KMS-11 (cell line): ENCODE measurements around the gene ACACA.

Experiments
- H2AFZ ChIP-seq: fragments of 200-600 bp; sonication (generic); 2 replicates; pipeline ENCODE4 v1.6.1; 2016; ENCODE audit warnings: antibody characterized with exemption, mixed run types, low read depth
- H3K27ac ChIP-seq: fragments of 200-600 bp; sonication (generic); 2 replicates; pipeline ENCODE4 v1.6.1; 2016; ENCODE audit warnings: mild to moderate bottlenecking, mixed run types
- H3K27me3 ChIP-seq: fragments of 200-600 bp; sonication (generic); 2 replicates; pipeline ENCODE4 v1.6.1; 2017; ENCODE audit warnings: mild to moderate bottlenecking, low read depth, mixed run types, moderate library complexity; ENCODE audit not compliant: insufficient read depth
- H3K36me3 ChIP-seq: fragments of 200-600 bp; sonication (generic); 2 replicates; pipeline ENCODE4 v1.6.1; 2017; ENCODE audit warnings: mild to moderate bottlenecking, mixed run types; ENCODE audit not compliant: insufficient read depth
- H3K4me1 ChIP-seq: fragments of 200-600 bp; sonication (generic); 2 replicates; pipeline ENCODE4 v1.6.1; 2016; ENCODE audit warnings: mild to moderate bottlenecking, low read depth, mixed run types; ENCODE audit not compliant: poor library complexity, severe bottlenecking
- H3K4me2 ChIP-seq: fragments of 200-600 bp; sonication (generic); 2 replicates; pipeline ENCODE4 v1.7.0; 2016; ENCODE audit warnings: mild to moderate bottlenecking, mixed run types
- H3K4me3 ChIP-seq: fragments of 200-600 bp; sonication (generic); IDR thresholded peaks from 2 replicates; pipeline ENCODE4 v1.6.1; 2017; ENCODE audit warnings: low read depth, low read length, mixed read lengths; ENCODE audit not compliant: insufficient read depth
- H3K79me2 ChIP-seq: fragments of 200-600 bp; sonication (generic); 2 replicates; pipeline ENCODE4 v1.6.1; 2016; ENCODE audit warnings: low read depth, mixed run types; ENCODE audit not compliant: insufficient read depth
- H3K9ac ChIP-seq: fragments of 200-600 bp; sonication (generic); 2 replicates; pipeline ENCODE4 v1.6.1; 2016; ENCODE audit warnings: mild to moderate bottlenecking, mixed run types
- H4K20me1 ChIP-seq: fragments of 200-600 bp; sonication (generic); 2 replicates; pipeline ENCODE4 v1.6.1; 2016; ENCODE audit warnings: mild to moderate bottlenecking, mixed run types; ENCODE audit not compliant: insufficient read depth
- TF ChIP-seq, protein P1 (sequence below): fragments of 200-600 bp; sonication (generic); conservative IDR thresholded peaks from 2 replicates; pipeline ENCODE4 v1.6.1; 2017; ENCODE audit warnings: low read depth, mild to moderate bottlenecking, antibody characterized with exemption, low read length, moderate library complexity, mixed read lengths

Gene ACACA

DNA sequence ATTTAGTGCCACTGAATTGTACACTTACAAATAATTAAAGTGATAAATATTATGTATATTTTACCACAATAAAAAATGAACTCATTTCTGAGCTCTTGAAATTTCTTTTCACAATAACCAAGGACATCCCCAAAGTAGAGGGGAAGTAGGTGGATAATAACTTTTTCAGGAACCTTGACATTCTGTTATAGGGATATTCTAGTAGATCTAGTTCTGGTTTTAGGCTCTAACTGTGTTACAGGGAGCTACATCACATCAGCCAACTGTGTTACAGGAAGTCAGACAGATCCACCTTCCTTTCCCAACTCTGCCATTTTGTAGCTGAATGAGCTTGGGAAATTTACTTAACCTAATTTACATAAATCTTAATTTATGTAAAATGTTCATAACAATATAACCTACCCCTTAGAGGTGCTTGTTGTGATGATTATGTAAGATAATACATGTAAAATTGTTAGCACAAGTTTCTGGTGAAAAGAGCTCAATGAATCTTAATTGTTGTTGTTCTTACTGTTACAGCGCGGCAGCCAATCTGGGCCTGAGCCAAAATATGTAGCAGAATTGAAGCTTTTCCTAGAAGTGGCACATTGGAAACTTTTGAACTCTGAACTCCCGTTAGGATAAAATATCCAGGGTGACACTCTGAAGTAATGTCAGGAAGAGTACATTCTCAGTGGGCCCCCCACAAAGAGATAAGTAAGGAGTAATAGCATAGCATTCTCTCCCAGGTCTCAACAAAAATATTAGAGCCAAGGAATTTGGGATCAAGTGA is 288.1 kb downstream of the ACACA start:
- Histone ChIP-seq H3K36me3 (no peaks in the 10 kb centered on the region), H3K4me3 (no peak overlapping the region), H4K20me1 (no peaks in the 10 kb centered on the region), H3K27ac (no peak overlapping the region), H3K9ac (no peak overlapping the region), H3K4me1 (peaks cover 7% of the 10 kb centered on the region), H3K4me2 (no peak overlapping the region), H3K27me3 (no peaks in the 10 kb centered on the region), H2AFZ (no peak overlapping the region), H3K79me2 (no peaks in the 10 kb centered on the region)
- TF ChIP-seq, protein P1, sequence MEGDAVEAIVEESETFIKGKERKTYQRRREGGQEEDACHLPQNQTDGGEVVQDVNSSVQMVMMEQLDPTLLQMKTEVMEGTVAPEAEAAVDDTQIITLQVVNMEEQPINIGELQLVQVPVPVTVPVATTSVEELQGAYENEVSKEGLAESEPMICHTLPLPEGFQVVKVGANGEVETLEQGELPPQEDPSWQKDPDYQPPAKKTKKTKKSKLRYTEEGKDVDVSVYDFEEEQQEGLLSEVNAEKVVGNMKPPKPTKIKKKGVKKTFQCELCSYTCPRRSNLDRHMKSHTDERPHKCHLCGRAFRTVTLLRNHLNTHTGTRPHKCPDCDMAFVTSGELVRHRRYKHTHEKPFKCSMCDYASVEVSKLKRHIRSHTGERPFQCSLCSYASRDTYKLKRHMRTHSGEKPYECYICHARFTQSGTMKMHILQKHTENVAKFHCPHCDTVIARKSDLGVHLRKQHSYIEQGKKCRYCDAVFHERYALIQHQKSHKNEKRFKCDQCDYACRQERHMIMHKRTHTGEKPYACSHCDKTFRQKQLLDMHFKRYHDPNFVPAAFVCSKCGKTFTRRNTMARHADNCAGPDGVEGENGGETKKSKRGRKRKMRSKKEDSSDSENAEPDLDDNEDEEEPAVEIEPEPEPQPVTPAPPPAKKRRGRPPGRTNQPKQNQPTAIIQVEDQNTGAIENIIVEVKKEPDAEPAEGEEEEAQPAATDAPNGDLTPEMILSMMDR = no peak

GRCh38 chr17:37117373-37118142 is 289.1 kb downstream of the ACACA start:
- no peaks in the 10 kb centered on the region for H3K36me3 ChIP-seq
- H2AFZ ChIP-seq = no peak overlapping the region
- no peak overlapping the region for H3K4me2 ChIP-seq
- no peak overlapping the region for H3K9ac ChIP-seq
- H3K4me1 ChIP-seq = peaks cover 7% of the 10 kb centered on the region
- H4K20me1 ChIP-seq = no peaks in the 10 kb centered on the region
- H3K27ac ChIP-seq = no peak overlapping the region
- H3K27me3 ChIP-seq = no peaks in the 10 kb centered on the region
- TF ChIP-seq, protein P1 = no peak
- no peaks in the 10 kb centered on the region for H3K79me2 ChIP-seq
- H3K4me3 ChIP-seq = no peak overlapping the region

- H3K4me3 ChIP-seq = no peak overlapping the region
- no peaks in the 10 kb centered on the region for H4K20me1 ChIP-seq
- H3K36me3 ChIP-seq = no peaks in the 10 kb centered on the region; the same call in 1 of the 2 replicates
- H3K9ac ChIP-seq = no peak overlapping the region
- no peak overlapping the region for H2AFZ ChIP-seq
- H3K27me3 ChIP-seq = no peaks in the 10 kb centered on the region
- no peaks in the 10 kb centered on the region for H3K79me2 ChIP-seq
- no peak overlapping the region for H3K4me2 ChIP-seq
- peaks cover 7% of the 10 kb centered on the region for H3K4me1 ChIP-seq
- H3K27ac ChIP-seq = no peak overlapping the region
- TF ChIP-seq, protein P1 = no peak
These were observed 289.9 kb downstream of the ACACA start for GRCh38 chr17:37116671-37117185.

GRCh38 chr17:37111329-37111728 is 295.3 kb downstream of the ACACA start:
- H3K36me3 ChIP-seq = no peaks in the 10 kb centered on the region; the same call in 1 of the 2 replicates

More at GRCh38 chr17:37111329-37111728, 295.3 kb downstream of the ACACA start:
- Histone ChIP-seq H3K27ac (no peak overlapping the region), H2AFZ (no peak overlapping the region), H3K4me1 (no peaks in the 10 kb centered on the region), H3K27me3 (no peaks in the 10 kb centered on the region), H3K4me2 (no peak overlapping the region), H3K9ac (no peak overlapping the region), H4K20me1 (no peaks in the 10 kb centered on the region), H3K79me2 (no peaks in the 10 kb centered on the region), H3K4me3 (no peak overlapping the region)
- TF ChIP-seq, protein P1 = no peak
